Thyroid gland (tissue), 4 donors: ENCODE results near the gene SNED1. TPM values are rescaled to one million over a fixed set of nuclear protein-coding genes. Genes with fewer than 3 reads are reported as not detected.

Source experiments
- DNase-seq, 2 donors: peaks; one replicate each; pipeline ENCODE4 v3.0.0-alpha.2; 2019
- H3K27ac ChIP-seq, 3 donors: fragments of 200-600 bp; sonication (generic); 1 replicate in 2 of 3; 2 replicates in 1 of 3; pipeline ENCODE4 v1.5.1; 2016 to 2019; ENCODE audit warnings: mild to moderate bottlenecking in 1 of 3, moderate library complexity in 1 of 3
- H3K27me3 ChIP-seq: fragments of 200-600 bp; sonication (generic); one replicate; pipeline ENCODE4 v1.5.1; 2019
- H3K36me3 ChIP-seq, 2 donors: fragments of 200-600 bp; sonication (generic); one replicate each; pipeline ENCODE4 v1.5.1; 2016 to 2019
- H3K4me1 ChIP-seq, 2 donors: fragments of 200-600 bp; sonication (generic); one replicate each; pipeline ENCODE4 v1.5.1; 2017 to 2019
- H3K4me3 ChIP-seq, 3 donors: fragments of 200-600 bp; sonication (generic); replicated peaks in 1 of 3; 1 replicate in 2 of 3; 2 replicates in 1 of 3; pipeline ENCODE4 v1.5.1; 2016; ENCODE audit warnings: mild to moderate bottlenecking in 1 of 3
- H3K9me3 ChIP-seq: fragments of 200-600 bp; sonication (generic); one replicate; pipeline ENCODE4 v1.5.1; 2017
- CTCF ChIP-seq, 6 experiments: fragments of 200-600 bp in 3 of 6; fragments of 450-650 bp in 3 of 6; sonication (generic) in 3 of 6; IDR thresholded peaks; one replicate each; pipeline ENCODE4 v1.5.1; 2016 to 2019; ENCODE audit warnings: antibody characterized with exemption in 6 of 6, mild to moderate bottlenecking in 2 of 6, inconsistent platforms in 1 of 6, moderate library complexity in 1 of 6
- POLR2A ChIP-seq, 2 donors: fragments of 450-650 bp; IDR thresholded peaks; one replicate each; pipeline ENCODE4 v1.6.1; 2017; ENCODE audit warnings: antibody characterized with exemption in 2 of 2, mild to moderate bottlenecking in 2 of 2, moderate library complexity in 1 of 2
- WGBS, 2 donors: methylation state at CpG; one replicate each; pipeline ENCODE4 v1.1.5; 2017; 5-methylcytosine and 5-hydroxymethylcytosine counted together
- intact Hi-C: fragments of 100-400 bp; cut with DNase I; formaldehyde crosslinking; loops from one replicate; pipeline ENCODE4 v1.15.1; 2023
- total RNA-seq, 4 donors: library from RNA; depleted of rRNA; stranded (reverse); fragments of >200 nt; gene quantifications; one replicate each; pipeline ENCODE4 v1.2.3, GENCODE V29; 2016

The SNED1 gene
- total RNA-seq, 4 donors from 2014 or later = 47.7 to 122 (median 68.7) TPM

- Histone ChIP-seq H3K4me3 (no peak overlapping the region), H3K36me3 (no peaks in the 10 kb centered on the region), H3K4me1 (peaks cover 6 to 23% of the 10 kb centered on the region in 2 donors), H3K9me3 (no peaks in the 10 kb centered on the region), H3K27ac (no peak overlapping the region), H3K27me3 (no peaks in the 10 kb centered on the region)
- 83 to 91% methylated on average over 26 to 28 of the region's 32 CpGs for WGBS, 2 donors
- no peak for DNase-seq
- intact Hi-C loops = no loop called here
- TF ChIP-seq CTCF (IDR thresholded peaks at IDR 0.05) (no peak), POLR2A (IDR thresholded peaks at IDR 0.05) (no peak)
These were observed 31.3 kb upstream of the SNED1 start for GRCh38 chr2:240966906-240967680.

- H3K4me1 ChIP-seq = peaks cover 2 to 23% of the 10 kb centered on the region in 2 donors
- no peaks in the 10 kb centered on the region for H3K27me3 ChIP-seq
- intact Hi-C loops = no loop called here
- no peak for DNase-seq
- H3K4me3 ChIP-seq = no peak overlapping the region
- H3K27ac ChIP-seq = no peak overlapping the region
- no peaks in the 10 kb centered on the region for H3K36me3 ChIP-seq
- WGBS, 2 donors = 93 to 95% methylated on average over 24 to 33 of the region's 34 CpGs
- H3K9me3 ChIP-seq = no peaks in the 10 kb centered on the region
- no peak for TF ChIP-seq CTCF (IDR thresholded peaks at IDR 0.05)
- no peak for TF ChIP-seq POLR2A (IDR thresholded peaks at IDR 0.05)
These were observed 30.5 kb upstream of the SNED1 start for GRCh38 chr2:240967681-240968621.

GRCh38 chr2:240968731-240969624 is 29.4 kb upstream of the SNED1 start:
- Histone ChIP-seq H3K4me1 (peaks cover 12 to 27% of the 10 kb centered on the region in 2 donors), H3K4me3 (no peak overlapping the region), H3K27me3 (no peaks in the 10 kb centered on the region), H3K36me3 (no peaks in the 10 kb centered on the region), H3K9me3 (no peaks in the 10 kb centered on the region), H3K27ac (no peak overlapping the region)
- intact Hi-C loops = no loop called here
- 76 to 87% methylated on average over 6 of the region's 15 CpGs for WGBS, 2 donors
- no peak for TF ChIP-seq POLR2A (IDR thresholded peaks at IDR 0.05)
- TF ChIP-seq CTCF (IDR thresholded peaks at IDR 0.05) = peak in 1 of 6 experiments; percentile 5
- peak; percentile 38 to 47 for DNase-seq

- Histone ChIP-seq H3K9me3 (no peaks in the 10 kb centered on the region), H3K27me3 (no peaks in the 10 kb centered on the region), H3K4me1 (peaks cover 12 to 27% of the 10 kb centered on the region in 2 donors), H3K36me3 (no peaks in the 10 kb centered on the region), H3K4me3 (no peak overlapping the region), H3K27ac (no peak overlapping the region)
- 93 to 95% methylated on average over 3 of the region's 3 CpGs for WGBS, 2 donors
- no peak for DNase-seq
- intact Hi-C loops = no loop called here
- TF ChIP-seq POLR2A (IDR thresholded peaks at IDR 0.05) (no peak), CTCF (IDR thresholded peaks at IDR 0.05) (no peak)
These were observed 28.3 kb upstream of the SNED1 start for GRCh38 chr2:240970104-240970503.
